ENCODE results near the gene C2orf81. TPM values are rescaled to one million over a fixed set of nuclear protein-coding genes. Genes with fewer than 3 reads are reported as not detected.

The C2orf81 gene
- total RNA-seq, 1 donor from 2014 or later, result 2.4 TPM

- no peak overlapping the region for H3K4me3 Mint-ChIP-seq (ENCODE audit: unreplicated experiment)
- H3K27me3 Mint-ChIP-seq (ENCODE audit: unreplicated experiment), result no peaks in the 10 kb centered on the region
- no peak for DNase-seq (ENCODE audit: extremely low spot score, unreplicated experiment)
- peaks cover 7% of the 10 kb centered on the region for H3K36me3 Mint-ChIP-seq (ENCODE audit: unreplicated experiment)
- no peaks in the 10 kb centered on the region for H3K9me3 Mint-ChIP-seq (ENCODE audit: unreplicated experiment)
- H3K4me1 Mint-ChIP-seq (ENCODE audit: unreplicated experiment), result peaks cover 23% of the 10 kb centered on the region
- TF ChIP-seq, protein P1, sequence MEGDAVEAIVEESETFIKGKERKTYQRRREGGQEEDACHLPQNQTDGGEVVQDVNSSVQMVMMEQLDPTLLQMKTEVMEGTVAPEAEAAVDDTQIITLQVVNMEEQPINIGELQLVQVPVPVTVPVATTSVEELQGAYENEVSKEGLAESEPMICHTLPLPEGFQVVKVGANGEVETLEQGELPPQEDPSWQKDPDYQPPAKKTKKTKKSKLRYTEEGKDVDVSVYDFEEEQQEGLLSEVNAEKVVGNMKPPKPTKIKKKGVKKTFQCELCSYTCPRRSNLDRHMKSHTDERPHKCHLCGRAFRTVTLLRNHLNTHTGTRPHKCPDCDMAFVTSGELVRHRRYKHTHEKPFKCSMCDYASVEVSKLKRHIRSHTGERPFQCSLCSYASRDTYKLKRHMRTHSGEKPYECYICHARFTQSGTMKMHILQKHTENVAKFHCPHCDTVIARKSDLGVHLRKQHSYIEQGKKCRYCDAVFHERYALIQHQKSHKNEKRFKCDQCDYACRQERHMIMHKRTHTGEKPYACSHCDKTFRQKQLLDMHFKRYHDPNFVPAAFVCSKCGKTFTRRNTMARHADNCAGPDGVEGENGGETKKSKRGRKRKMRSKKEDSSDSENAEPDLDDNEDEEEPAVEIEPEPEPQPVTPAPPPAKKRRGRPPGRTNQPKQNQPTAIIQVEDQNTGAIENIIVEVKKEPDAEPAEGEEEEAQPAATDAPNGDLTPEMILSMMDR (IDR thresholded peaks at IDR 0.05), result no peak
- no peak overlapping the region for H3K27ac Mint-ChIP-seq (ENCODE audit: unreplicated experiment)
Observed at GRCh38 chr2:74384051-74384450, 37.4 kb downstream of the C2orf81 start.

GRCh38 chr2:74383254-74383653 lies 38.2 kb downstream of the C2orf81 start:
- H3K9me3 Mint-ChIP-seq (ENCODE audit: unreplicated experiment), result no peaks in the 10 kb centered on the region
- H3K4me1 Mint-ChIP-seq (ENCODE audit: unreplicated experiment), result peaks cover 23% of the 10 kb centered on the region
- TF ChIP-seq, protein P1 (IDR thresholded peaks at IDR 0.05), result no peak
- no peak for DNase-seq (ENCODE audit: extremely low spot score, unreplicated experiment)
- no peaks in the 10 kb centered on the region for H3K27me3 Mint-ChIP-seq (ENCODE audit: unreplicated experiment)
- H3K27ac Mint-ChIP-seq (ENCODE audit: unreplicated experiment), result no peak overlapping the region
- H3K4me3 Mint-ChIP-seq (ENCODE audit: unreplicated experiment), result no peak overlapping the region
- peaks cover 7% of the 10 kb centered on the region for H3K36me3 Mint-ChIP-seq (ENCODE audit: unreplicated experiment)

GRCh38 chr2:74381751-74382150 lies 39.7 kb downstream of the C2orf81 start:
- no peak for DNase-seq (ENCODE audit: extremely low spot score, unreplicated experiment)
- peak overlapping the region; percentile 9 for H3K27ac Mint-ChIP-seq (ENCODE audit: unreplicated experiment)
- H3K27me3 Mint-ChIP-seq (ENCODE audit: unreplicated experiment), result no peaks in the 10 kb centered on the region
- H3K4me3 Mint-ChIP-seq (ENCODE audit: unreplicated experiment), result no peak overlapping the region
- TF ChIP-seq, protein P1 (IDR thresholded peaks at IDR 0.05), result no peak
- H3K4me1 Mint-ChIP-seq (ENCODE audit: unreplicated experiment), result peaks cover 23% of the 10 kb centered on the region
- H3K9me3 Mint-ChIP-seq (ENCODE audit: unreplicated experiment), result no peaks in the 10 kb centered on the region
- peaks cover 14% of the 10 kb centered on the region for H3K36me3 Mint-ChIP-seq (ENCODE audit: unreplicated experiment)

- Mint-ChIP-seq H3K9me3 (ENCODE audit: unreplicated experiment) (no peaks in the 10 kb centered on the region), H3K4me3 (ENCODE audit: unreplicated experiment) (peak within 1 kb of the TSS; percentile 73), H3K36me3 (ENCODE audit: unreplicated experiment) (peaks cover 25% of the 10 kb centered on the region), H3K27me3 (ENCODE audit: unreplicated experiment) (no peaks in the 10 kb centered on the region), H3K27ac (ENCODE audit: unreplicated experiment) (peak within 1 kb of the TSS; percentile 64), H3K4me1 (ENCODE audit: unreplicated experiment) (peaks cover 23% of the 10 kb centered on the region)
- DNase-seq (ENCODE audit: extremely low spot score, unreplicated experiment), result no peak
- TF ChIP-seq, protein P1 (IDR thresholded peaks at IDR 0.05), result no peak
Observed at GRCh38 chr2:74379851-74380789, 41.3 kb downstream of the C2orf81 start, which contains the start of gene DCTN1. Gene DCTN1, minus strand, starts transcription at chr2:74380311. Its CDS starts 274 bp downstream, at chr2:74380037.

DNA sequence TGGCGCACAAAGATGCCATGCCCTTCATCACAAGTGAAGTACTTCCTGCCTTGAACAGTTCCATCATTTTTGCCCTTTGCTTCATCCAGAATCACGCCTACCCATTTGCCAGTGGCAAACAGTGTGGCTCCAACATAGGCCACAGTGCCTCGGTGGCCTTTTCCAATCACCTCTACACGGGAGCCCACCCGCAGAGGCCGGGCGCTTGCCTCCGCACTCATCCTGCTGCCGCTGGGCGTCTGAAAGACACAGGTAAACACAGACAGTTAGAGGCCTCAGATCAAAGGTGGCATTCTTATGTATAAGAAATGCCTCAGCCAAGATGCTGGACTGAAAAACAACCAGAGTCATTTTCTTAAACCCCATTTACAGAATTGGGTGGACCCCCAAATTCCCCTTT lies 43.4 kb downstream of the C2orf81 start:
- H3K27ac Mint-ChIP-seq (ENCODE audit: unreplicated experiment), result no peak overlapping the region
- TF ChIP-seq, protein P1 (IDR thresholded peaks at IDR 0.05), result no peak
- no peaks in the 10 kb centered on the region for H3K27me3 Mint-ChIP-seq (ENCODE audit: unreplicated experiment)
- H3K4me1 Mint-ChIP-seq (ENCODE audit: unreplicated experiment), result peaks cover 34% of the 10 kb centered on the region
- H3K36me3 Mint-ChIP-seq (ENCODE audit: unreplicated experiment), result peaks cover 25% of the 10 kb centered on the region
- DNase-seq (ENCODE audit: extremely low spot score, unreplicated experiment), result no peak
- no peak overlapping the region for H3K4me3 Mint-ChIP-seq (ENCODE audit: unreplicated experiment)
- no peaks in the 10 kb centered on the region for H3K9me3 Mint-ChIP-seq (ENCODE audit: unreplicated experiment)

All from osteocyte (in vitro differentiated cells).